Measurements from ENCODE around the gene CCDC47. TPM values are rescaled to one million over a fixed set of nuclear protein-coding genes. Genes with fewer than 3 reads are reported as not detected.

Gene CCDC47
- total RNA-seq, 6 experiments from 2014 or later = 45.7 to 69.9 (median 63.6) TPM

DNA sequence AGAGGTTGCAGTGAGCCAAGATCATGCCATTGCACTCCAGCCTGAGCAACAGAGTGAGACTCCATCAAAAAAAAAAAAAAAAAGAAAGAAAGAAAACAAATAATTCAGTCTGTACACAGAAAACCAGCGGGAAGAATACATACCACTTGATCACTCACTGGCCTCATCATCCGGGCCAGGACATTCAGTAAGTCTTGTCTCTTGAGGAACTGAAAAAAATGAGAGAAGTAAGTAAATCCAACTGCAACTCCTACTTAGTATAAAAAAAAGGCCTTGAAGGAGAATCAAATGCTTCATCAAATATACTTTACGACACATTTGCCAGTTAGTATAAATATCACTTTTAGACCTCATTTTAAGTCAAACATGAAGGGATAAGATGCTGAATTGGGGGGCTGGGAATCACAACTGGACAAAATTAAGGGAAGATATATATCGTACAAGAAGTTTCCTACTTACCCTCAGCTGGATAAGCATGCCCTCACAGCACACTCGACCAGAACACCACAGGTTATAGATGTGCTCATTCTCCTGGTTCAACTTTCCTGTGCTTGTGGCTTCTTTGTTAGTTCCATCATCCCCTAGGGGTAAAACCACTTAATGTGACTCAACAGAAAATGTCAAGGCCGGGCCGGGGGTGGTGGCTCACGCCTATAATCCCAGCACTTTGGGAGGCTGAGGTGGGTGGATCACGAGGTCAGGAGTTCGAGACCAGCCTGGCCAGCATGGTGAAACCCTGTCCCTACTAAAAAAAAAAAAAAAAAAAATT, 12.4 kb downstream of the CCDC47 start:
- H3K4me1 ChIP-seq = peaks cover 0 to 25% (median 8%) of the 10 kb centered on the region in 4 donors
- H3K27ac ChIP-seq = no peak overlapping the region
- intact Hi-C loops (cut with DNase I) = no loop called here
- ATAC-seq (no peak), DNase-seq (no peak)
- no peak for TF ChIP-seq POLR2A (IDR thresholded peaks at IDR 0.05)
- TF ChIP-seq CTCF (IDR thresholded peaks at IDR 0.05) = no peak
- H3K9me3 ChIP-seq = no peaks in the 10 kb centered on the region
- WGBS (ENCODE audit: insufficient coverage, low coverage, low lambda C conversion rate, missing lambda C conversion rate) = 59% methylated on average over 5 of the region's 10 CpGs
- H3K4me3 ChIP-seq = no peak overlapping the region
- H3K27me3 ChIP-seq = no peaks in the 10 kb centered on the region
- H3K36me3 ChIP-seq = peaks cover 0 to 57% (median 16%) of the 10 kb centered on the region in 4 donors

GRCh38 chr17:63758428-63758827, 15.0 kb downstream of the CCDC47 start:
- Histone ChIP-seq H3K4me3 (no peak overlapping the region), H3K4me1 (peaks cover 0 to 25% (median 8%) of the 10 kb centered on the region in 4 donors), H3K27ac (no peak overlapping the region), H3K9me3 (no peaks in the 10 kb centered on the region), H3K36me3 (peaks cover 0 to 55% (median 23%) of the 10 kb centered on the region in 4 donors), H3K27me3 (no peaks in the 10 kb centered on the region)
- ATAC-seq (peak; percentile 50 to 72 (median 58)), DNase-seq (no peak)
- intact Hi-C loops (cut with DNase I) = no loop called here
- TF ChIP-seq POLR2A (IDR thresholded peaks at IDR 0.05) = no peak
- no peak for TF ChIP-seq CTCF (IDR thresholded peaks at IDR 0.05)
- WGBS (ENCODE audit: insufficient coverage, low coverage, low lambda C conversion rate, missing lambda C conversion rate) = 41% methylated on average over 2 of the region's 2 CpGs

GRCh38 chr17:63754046-63754445, 19.4 kb downstream of the CCDC47 start:
- no peak overlapping the region for H3K4me3 ChIP-seq
- WGBS (ENCODE audit: insufficient coverage, low coverage, low lambda C conversion rate, missing lambda C conversion rate) = 91% methylated on average over 3 of the region's 3 CpGs
- intact Hi-C loops (cut with DNase I) = no loop called here
- TF ChIP-seq CTCF (IDR thresholded peaks at IDR 0.05) = no peak
- TF ChIP-seq POLR2A (IDR thresholded peaks at IDR 0.05) = no peak
- H3K9me3 ChIP-seq = no peaks in the 10 kb centered on the region
- ATAC-seq (no peak), DNase-seq (no peak)
- H3K27me3 ChIP-seq = no peaks in the 10 kb centered on the region
- peaks cover 0 to 10% (median 0%) of the 10 kb centered on the region in 4 donors for H3K4me1 ChIP-seq
- H3K36me3 ChIP-seq = peaks cover 0 to 53% (median 22%) of the 10 kb centered on the region in 4 donors
- no peak overlapping the region for H3K27ac ChIP-seq

DNA sequence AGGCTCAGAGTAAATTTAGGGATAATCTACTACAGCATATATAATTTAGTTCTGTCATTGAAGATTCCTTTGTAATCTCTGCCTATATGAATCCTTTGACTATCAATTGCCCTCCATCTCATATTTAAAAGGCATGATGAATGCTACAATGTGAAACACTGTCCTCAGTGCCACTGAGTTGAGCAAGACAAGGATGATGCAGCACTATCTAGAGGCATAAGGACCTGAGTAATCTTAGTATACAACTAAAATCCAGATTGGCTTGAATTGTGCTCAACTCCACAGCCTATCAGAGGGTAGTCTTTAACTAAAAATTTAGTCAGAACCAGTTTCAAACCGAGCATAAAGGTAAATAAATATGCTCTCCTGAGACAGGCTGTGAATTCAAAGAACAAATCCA, 20.2 kb downstream of the CCDC47 start:
- DNase-seq (no peak), ATAC-seq (no peak)
- WGBS (ENCODE audit: insufficient coverage, low coverage, low lambda C conversion rate, missing lambda C conversion rate) = 92% methylated on average over 1 of the region's 1 CpG
- H3K27ac ChIP-seq = no peak overlapping the region
- H3K9me3 ChIP-seq = no peaks in the 10 kb centered on the region
- H3K27me3 ChIP-seq = no peaks in the 10 kb centered on the region
- peaks cover 0 to 2% (median 0%) of the 10 kb centered on the region in 4 donors for H3K4me1 ChIP-seq
- peaks cover 0 to 58% (median 25%) of the 10 kb centered on the region in 4 donors for H3K36me3 ChIP-seq
- TF ChIP-seq POLR2A (IDR thresholded peaks at IDR 0.05) (no peak), CTCF (IDR thresholded peaks at IDR 0.05) (no peak)
- intact Hi-C loops (cut with DNase I) = no loop called here
- H3K4me3 ChIP-seq = no peak overlapping the region

Data from right lobe of liver (tissue), 6 donors.